Upper lobe of left lung (tissue), 6 donors: ENCODE measurements around the gene HERC2. TPM values are rescaled to one million over a fixed set of nuclear protein-coding genes. Genes with fewer than 3 reads are reported as not detected.

Experiments
- ATAC-seq, 2 donors: fragments of 200-7000 bp; cut with Tn5 transposase; one replicate each; pipeline ENCODE4 v1.9.1; 2022; ENCODE audit warnings: mild to moderate bottlenecking in 2 of 2, moderate library complexity in 2 of 2; ENCODE audit not compliant: low FRiP score in 2 of 2
- DNase-seq, 2 donors: peaks; one replicate each; pipeline ENCODE4 v3.0.0-alpha.2; 2019 to 2020
- H3K27ac ChIP-seq, 4 donors: fragments of 200-600 bp; sonication (generic); one replicate each; pipeline ENCODE4 v1.5.1; 2016 to 2019
- H3K27me3 ChIP-seq, 4 donors: fragments of 200-600 bp; sonication (generic); one replicate each; pipeline ENCODE4 v1.5.1; 2017 to 2019
- H3K36me3 ChIP-seq, 4 donors: fragments of 200-600 bp; sonication (generic); one replicate each; pipeline ENCODE4 v1.5.1; 2016 to 2019
- H3K4me1 ChIP-seq, 4 donors: fragments of 200-600 bp; sonication (generic); one replicate each; pipeline ENCODE4 v1.5.1; 2018 to 2019
- H3K4me3 ChIP-seq, 4 donors: fragments of 200-600 bp; sonication (generic); one replicate each; pipeline ENCODE4 v1.5.1; 2017 to 2019; ENCODE audit warnings: mild to moderate bottlenecking in 2 of 4, moderate library complexity in 1 of 4
- H3K9me3 ChIP-seq, 4 donors: fragments of 200-600 bp; sonication (generic); one replicate each; pipeline ENCODE4 v1.5.1; 2018 to 2019
- EP300 ChIP-seq, 4 donors: sonication (generic); formaldehyde crosslinking; IDR thresholded peaks; one replicate each; pipeline ENCODE4 v1.5.1; 2017; ENCODE audit warnings: antibody characterized with exemption in 4 of 4, control low read depth in 2 of 4
- POLR2A ChIP-seq, 4 donors: fragments of 450-650 bp; IDR thresholded peaks; one replicate each; pipeline ENCODE4 v1.5.1; 2016 to 2017; ENCODE audit warnings: antibody characterized with exemption in 4 of 4, mild to moderate bottlenecking in 2 of 4
- POLR2AphosphoS5 ChIP-seq, 2 donors: sonication (generic); formaldehyde crosslinking; IDR thresholded peaks; one replicate each; pipeline ENCODE4 v1.5.1; 2017; ENCODE audit warnings: antibody characterized with exemption in 2 of 2
- WGBS, 2 donors: methylation state at CpG; one replicate each; pipeline ENCODE4 v1.1.5; 2017 to 2018; 5-methylcytosine and 5-hydroxymethylcytosine counted together
- total RNA-seq, 6 donors: library from RNA; depleted of rRNA in 4 of 6; stranded (reverse); fragments of >200 nt in 4 of 6; gene quantifications; one replicate each; pipeline versions ENCODE4 v1.1.0 to v1.2.1, GENCODE V29; 2016 to 2021
- TF ChIP-seq, protein P1 (sequence below), 6 experiments: fragments of 450-650 bp in 4 of 6; fragments of 200-600 bp in 2 of 6; sonication (generic) in 2 of 6; IDR thresholded peaks; one replicate each; pipeline ENCODE4 v1.5.1; 2016 to 2019; ENCODE audit warnings: antibody characterized with exemption in 6 of 6
- donor health status: DM: no; HTN: no; CAD: no; lungs with moderate emphysema.
- donor health status: DM: no; HTN: yes; CAD: no; lungs with severe emphysema.

The HERC2 gene
- total RNA-seq, 6 donors from 2014 or later = 48.6 to 113 (median 53.4) TPM

DNA sequence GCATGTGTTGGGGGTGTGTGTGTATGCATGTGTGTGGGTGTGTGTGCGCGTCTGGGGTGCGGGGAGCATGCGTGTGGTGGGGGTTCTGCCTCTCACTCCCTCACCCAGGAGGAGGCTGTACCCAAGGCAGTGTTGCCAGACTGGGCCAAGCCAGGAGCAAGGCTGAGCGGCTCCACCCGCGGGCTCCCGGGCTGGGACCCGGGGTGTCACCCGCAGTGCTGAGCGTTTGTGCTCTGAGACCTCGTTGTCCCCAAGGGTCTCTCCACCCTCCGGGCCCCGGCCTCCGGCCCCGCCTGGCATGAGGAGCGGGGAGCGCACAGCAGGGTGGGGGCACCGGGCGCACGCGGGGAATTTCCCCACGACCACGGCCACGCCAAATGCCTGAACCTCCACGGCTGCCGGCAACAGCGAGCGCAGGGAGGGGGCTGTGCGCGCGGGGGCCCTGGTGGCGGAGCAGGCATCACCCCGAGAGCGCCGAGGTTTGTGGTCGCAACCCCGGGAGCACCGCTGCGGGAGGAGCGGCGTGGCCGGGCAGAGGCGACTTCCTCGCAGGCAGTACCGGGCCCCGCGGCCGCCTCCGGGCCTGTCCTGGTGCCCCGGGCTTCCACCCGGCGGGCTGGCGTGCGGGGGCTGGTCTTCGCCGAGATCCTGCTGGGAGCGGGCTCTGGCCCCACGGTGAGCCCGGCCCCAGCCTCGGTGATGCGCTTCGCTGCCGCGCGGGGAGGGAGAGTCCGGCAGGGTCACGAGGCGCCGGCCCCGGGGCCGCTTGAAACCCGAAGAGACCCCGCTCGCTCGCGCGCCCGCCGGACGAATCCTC, 215.5 kb downstream of the HERC2 start:
- Histone ChIP-seq H3K27ac (no peak overlapping the region), H3K4me3 (peak overlapping the region; percentile 23 to 63 (median 56)), H3K36me3 (peaks cover 0 to 12% (median 4%) of the 10 kb centered on the region in 4 donors), H3K9me3 (no peaks in the 10 kb centered on the region), H3K4me1 (peaks cover 9 to 20% (median 18%) of the 10 kb centered on the region in 4 donors), H3K27me3 (peaks cover 0 to 14% (median 4%) of the 10 kb centered on the region in 4 donors)
- ATAC-seq (peak in 1 of 2 donors; percentile 57), DNase-seq (peak in 1 of 2 donors; percentile 87)
- TF ChIP-seq EP300 (IDR thresholded peaks at IDR 0.05) (no peak), POLR2AphosphoS5 (IDR thresholded peaks at IDR 0.05) (no peak), POLR2A (IDR thresholded peaks at IDR 0.05) (no peak)
- TF ChIP-seq, protein P1, sequence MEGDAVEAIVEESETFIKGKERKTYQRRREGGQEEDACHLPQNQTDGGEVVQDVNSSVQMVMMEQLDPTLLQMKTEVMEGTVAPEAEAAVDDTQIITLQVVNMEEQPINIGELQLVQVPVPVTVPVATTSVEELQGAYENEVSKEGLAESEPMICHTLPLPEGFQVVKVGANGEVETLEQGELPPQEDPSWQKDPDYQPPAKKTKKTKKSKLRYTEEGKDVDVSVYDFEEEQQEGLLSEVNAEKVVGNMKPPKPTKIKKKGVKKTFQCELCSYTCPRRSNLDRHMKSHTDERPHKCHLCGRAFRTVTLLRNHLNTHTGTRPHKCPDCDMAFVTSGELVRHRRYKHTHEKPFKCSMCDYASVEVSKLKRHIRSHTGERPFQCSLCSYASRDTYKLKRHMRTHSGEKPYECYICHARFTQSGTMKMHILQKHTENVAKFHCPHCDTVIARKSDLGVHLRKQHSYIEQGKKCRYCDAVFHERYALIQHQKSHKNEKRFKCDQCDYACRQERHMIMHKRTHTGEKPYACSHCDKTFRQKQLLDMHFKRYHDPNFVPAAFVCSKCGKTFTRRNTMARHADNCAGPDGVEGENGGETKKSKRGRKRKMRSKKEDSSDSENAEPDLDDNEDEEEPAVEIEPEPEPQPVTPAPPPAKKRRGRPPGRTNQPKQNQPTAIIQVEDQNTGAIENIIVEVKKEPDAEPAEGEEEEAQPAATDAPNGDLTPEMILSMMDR (IDR thresholded peaks at IDR 0.05) = no peak
- 18 to 19% methylated on average over 17 to 30 of the region's 81 CpGs for WGBS, 2 donors

DNA sequence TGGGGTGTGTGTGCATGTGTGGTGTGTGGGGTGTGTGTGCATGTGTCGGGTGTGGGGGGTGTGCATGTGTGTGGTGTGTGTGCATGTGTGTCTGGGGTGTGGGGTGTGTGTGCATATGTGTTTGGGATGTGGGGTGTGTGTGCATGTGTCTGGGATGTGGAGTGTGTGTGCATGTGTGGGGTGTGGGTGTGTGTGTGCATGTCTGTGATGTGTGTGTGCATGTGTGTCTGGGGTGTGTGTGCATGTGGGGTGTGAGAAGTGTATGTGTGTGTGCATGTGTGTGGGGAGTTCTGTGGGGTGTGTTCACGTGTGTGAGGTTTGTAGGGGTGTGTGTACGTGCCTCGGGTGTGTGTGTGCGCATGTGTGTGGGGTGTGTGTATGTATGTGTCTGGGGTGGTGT, 216.2 kb downstream of the HERC2 start:
- no peak for ATAC-seq
- H3K27ac ChIP-seq = no peak overlapping the region
- peaks cover 0 to 14% (median 4%) of the 10 kb centered on the region in 4 donors for H3K27me3 ChIP-seq
- no peaks in the 10 kb centered on the region for H3K9me3 ChIP-seq
- no peak for DNase-seq
- WGBS, 2 donors = 78 to 88% methylated on average over 5 of the region's 5 CpGs
- no peak for TF ChIP-seq POLR2A (IDR thresholded peaks at IDR 0.05)
- TF ChIP-seq POLR2AphosphoS5 (IDR thresholded peaks at IDR 0.05) = no peak
- TF ChIP-seq, protein P1 (IDR thresholded peaks at IDR 0.05) = no peak
- TF ChIP-seq EP300 (IDR thresholded peaks at IDR 0.05) = no peak
- H3K4me1 ChIP-seq = peaks cover 9 to 20% (median 18%) of the 10 kb centered on the region in 4 donors
- H3K4me3 ChIP-seq = no peak overlapping the region
- H3K36me3 ChIP-seq = peaks cover 0 to 5% (median 0%) of the 10 kb centered on the region in 4 donors

DNA sequence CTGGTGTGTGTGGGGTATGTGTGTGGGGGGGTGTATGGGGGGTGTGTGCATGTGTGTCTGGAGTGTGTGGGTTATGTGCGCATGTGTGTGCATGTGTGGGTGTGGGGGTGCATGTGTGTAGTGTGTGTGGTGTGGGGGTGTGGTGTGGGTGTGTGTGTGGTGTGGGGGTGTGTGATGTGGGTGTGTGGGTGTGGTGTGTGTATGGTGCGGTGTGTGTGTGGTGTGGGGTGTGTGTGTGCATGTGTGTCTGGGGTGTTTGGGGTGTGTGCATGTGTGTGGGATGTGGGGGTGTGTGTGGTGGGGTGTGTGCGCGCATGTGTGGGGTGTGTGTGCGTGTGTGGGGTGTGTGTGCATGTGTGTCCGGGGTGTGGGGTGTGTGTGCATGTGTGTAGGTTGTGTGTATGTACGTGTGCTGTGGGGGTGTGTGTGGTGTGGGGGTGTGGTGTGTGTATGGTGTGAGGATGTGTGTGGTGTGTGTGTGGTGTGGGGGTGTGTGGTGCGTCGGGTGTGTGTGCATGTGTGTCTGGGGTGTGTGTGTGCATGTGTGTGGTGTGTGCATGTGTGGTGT, 216.7 kb downstream of the HERC2 start:
- H3K27me3 ChIP-seq = peaks cover 0 to 14% (median 4%) of the 10 kb centered on the region in 4 donors
- 94 to 96% methylated on average over 9 of the region's 9 CpGs for WGBS, 2 donors
- H3K4me3 ChIP-seq = no peak overlapping the region
- TF ChIP-seq POLR2AphosphoS5 (IDR thresholded peaks at IDR 0.05) (no peak), POLR2A (IDR thresholded peaks at IDR 0.05) (no peak), EP300 (IDR thresholded peaks at IDR 0.05) (no peak)
- TF ChIP-seq, protein P1 (IDR thresholded peaks at IDR 0.05) = no peak
- peaks cover 0 to under 1% (median 0%) of the 10 kb centered on the region in 4 donors for H3K36me3 ChIP-seq
- H3K27ac ChIP-seq = no peak overlapping the region
- no peaks in the 10 kb centered on the region for H3K9me3 ChIP-seq
- DNase-seq (no peak), ATAC-seq (peak in 1 of 2 donors; percentile 2)
- peaks cover 9 to 20% (median 18%) of the 10 kb centered on the region in 4 donors for H3K4me1 ChIP-seq

DNA sequence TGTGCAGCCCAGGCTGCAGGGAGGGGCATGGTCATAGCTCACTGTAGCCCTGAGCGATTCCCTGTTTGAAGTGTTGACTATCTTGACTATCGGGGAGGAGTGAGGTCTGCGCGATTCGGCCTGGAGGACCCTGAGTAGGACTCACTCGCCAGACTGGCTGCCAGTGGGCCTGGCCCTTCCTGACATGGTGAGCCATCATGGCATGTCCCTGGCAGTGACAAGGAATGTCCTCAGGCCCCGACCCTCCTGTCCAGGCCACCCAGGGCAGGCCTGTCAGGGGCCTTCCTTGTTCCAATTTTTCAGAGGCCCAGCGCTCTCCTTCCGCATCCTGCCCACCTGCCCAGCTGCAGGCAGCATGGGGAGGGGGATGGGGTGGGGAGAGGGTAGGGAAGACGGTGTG, 217.7 kb downstream of the HERC2 start:
- H3K27me3 ChIP-seq = peaks cover 0 to 17% (median 7%) of the 10 kb centered on the region in 4 donors
- no peak overlapping the region for H3K27ac ChIP-seq
- H3K4me3 ChIP-seq = no peak overlapping the region
- 95 to 96% methylated on average over 10 of the region's 10 CpGs for WGBS, 2 donors
- no peak for ATAC-seq
- no peak for DNase-seq
- H3K36me3 ChIP-seq = no peaks in the 10 kb centered on the region
- peaks cover 14 to 25% (median 22%) of the 10 kb centered on the region in 4 donors for H3K4me1 ChIP-seq
- TF ChIP-seq POLR2A (IDR thresholded peaks at IDR 0.05) = no peak
- TF ChIP-seq, protein P1 (IDR thresholded peaks at IDR 0.05) = no peak
- TF ChIP-seq POLR2AphosphoS5 (IDR thresholded peaks at IDR 0.05) = no peak
- TF ChIP-seq EP300 (IDR thresholded peaks at IDR 0.05) = no peak
- no peaks in the 10 kb centered on the region for H3K9me3 ChIP-seq
